NB4 (cell line): Measurements from ENCODE around the gene CENPF.
A peak's percentile ranks its signal among the peaks of the same experiment; 100 is the strongest.

Experiments
- DNase-seq: peaks from one replicate; pipeline ENCODE4 v3.0.0; 2010; ENCODE audit warnings: low read depth
- H3K4me3 ChIP-seq: one replicate; pipeline ENCODE4 v1.5.1; 2011; ENCODE audit warnings: mild to moderate bottlenecking, low read depth, low read length, moderate library complexity
- MAX ChIP-seq: IDR thresholded peaks from 2 replicates; pipeline ENCODE4 v1.6.1; 2011; ENCODE audit warnings: low read depth, low read length
- MYC ChIP-seq: IDR thresholded peaks from 2 replicates; pipeline ENCODE4 v1.6.1; 2011; ENCODE audit warnings: low read depth, low read length
- POLR2A ChIP-seq: IDR thresholded peaks from 2 replicates; pipeline ENCODE4 v1.6.1; 2011; ENCODE audit warnings: mild to moderate bottlenecking; ENCODE audit not compliant: insufficient read length; ENCODE audit errors: extremely low read depth
- TF ChIP-seq, protein P1 (sequence below): IDR thresholded peaks from one replicate; pipeline ENCODE4 v1.5.1; 2012; ENCODE audit warnings: low read depth, low read length

CENPF gene

DNA sequence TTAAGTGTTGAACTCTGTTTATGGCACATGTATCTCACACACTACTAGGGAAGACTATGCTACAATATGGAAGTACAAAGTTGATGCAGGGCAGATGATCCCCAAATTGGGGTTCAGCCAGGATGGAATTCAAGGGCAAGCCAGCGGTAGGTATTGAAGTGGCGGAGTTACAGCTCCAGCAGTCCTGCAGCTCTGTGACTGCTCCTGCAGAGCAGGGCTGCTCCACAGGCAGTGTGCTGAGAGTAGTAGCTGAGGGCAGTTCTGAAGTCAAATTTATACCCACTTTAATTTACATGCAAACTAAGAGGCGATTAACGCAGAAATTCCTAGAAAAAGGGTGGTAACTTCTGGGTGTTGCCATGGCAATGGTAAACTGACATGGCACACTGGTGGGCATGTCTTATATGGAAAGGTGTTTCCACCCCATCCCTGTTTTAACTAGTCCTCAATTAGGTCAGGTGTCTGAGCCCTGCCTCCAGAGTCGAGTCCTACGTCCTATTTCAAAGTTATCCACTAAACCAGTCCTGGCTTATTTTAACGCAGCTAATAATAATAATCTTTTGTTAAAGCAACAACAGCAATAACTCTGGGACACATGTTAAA lies 20.6 kb upstream of the CENPF start:
- H3K4me3 ChIP-seq: no peak overlapping the region
- no peak for DNase-seq
- TF ChIP-seq POLR2A: no peak
- no peak for TF ChIP-seq MYC
- no peak for TF ChIP-seq MAX
- TF ChIP-seq, protein P1, sequence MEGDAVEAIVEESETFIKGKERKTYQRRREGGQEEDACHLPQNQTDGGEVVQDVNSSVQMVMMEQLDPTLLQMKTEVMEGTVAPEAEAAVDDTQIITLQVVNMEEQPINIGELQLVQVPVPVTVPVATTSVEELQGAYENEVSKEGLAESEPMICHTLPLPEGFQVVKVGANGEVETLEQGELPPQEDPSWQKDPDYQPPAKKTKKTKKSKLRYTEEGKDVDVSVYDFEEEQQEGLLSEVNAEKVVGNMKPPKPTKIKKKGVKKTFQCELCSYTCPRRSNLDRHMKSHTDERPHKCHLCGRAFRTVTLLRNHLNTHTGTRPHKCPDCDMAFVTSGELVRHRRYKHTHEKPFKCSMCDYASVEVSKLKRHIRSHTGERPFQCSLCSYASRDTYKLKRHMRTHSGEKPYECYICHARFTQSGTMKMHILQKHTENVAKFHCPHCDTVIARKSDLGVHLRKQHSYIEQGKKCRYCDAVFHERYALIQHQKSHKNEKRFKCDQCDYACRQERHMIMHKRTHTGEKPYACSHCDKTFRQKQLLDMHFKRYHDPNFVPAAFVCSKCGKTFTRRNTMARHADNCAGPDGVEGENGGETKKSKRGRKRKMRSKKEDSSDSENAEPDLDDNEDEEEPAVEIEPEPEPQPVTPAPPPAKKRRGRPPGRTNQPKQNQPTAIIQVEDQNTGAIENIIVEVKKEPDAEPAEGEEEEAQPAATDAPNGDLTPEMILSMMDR: no peak

DNA sequence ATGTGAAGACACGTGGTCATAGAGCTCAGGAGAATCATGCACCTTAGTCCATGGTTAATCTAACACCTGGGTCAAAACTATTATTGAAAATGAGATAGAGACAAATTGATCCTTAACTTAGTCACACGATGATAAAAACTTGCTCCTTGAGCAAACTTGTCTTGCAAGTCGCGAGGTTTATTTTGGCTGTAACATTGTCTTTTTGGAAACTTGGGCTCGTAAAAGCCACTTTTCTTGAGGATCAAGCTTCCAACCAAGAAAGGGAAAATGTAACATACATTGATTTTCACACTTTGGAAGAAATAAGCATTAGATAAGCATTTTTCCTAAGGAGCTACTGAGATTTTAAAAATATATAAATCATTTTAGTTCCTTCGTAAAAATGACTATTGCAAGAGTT lies 19.9 kb upstream of the CENPF start:
- no peak for DNase-seq
- no peak overlapping the region for H3K4me3 ChIP-seq
- TF ChIP-seq POLR2A (no peak), MAX (no peak), MYC (no peak)
- TF ChIP-seq, protein P1: no peak

GRCh38 chr1:214583824-214584554 lies 19.0 kb upstream of the CENPF start:
- no peak overlapping the region for H3K4me3 ChIP-seq
- TF ChIP-seq POLR2A (no peak), MYC (no peak), MAX (no peak)
- TF ChIP-seq, protein P1: no peak
- DNase-seq: no peak

GRCh38 chr1:214584805-214585766 lies 17.9 kb upstream of the CENPF start:
- peak; percentile 53 for DNase-seq
- H3K4me3 ChIP-seq: no peak overlapping the region
- TF ChIP-seq MYC: no peak
- TF ChIP-seq, protein P1: peak; percentile 49

- H3K4me3 ChIP-seq: no peak overlapping the region
- DNase-seq: no peak
- TF ChIP-seq POLR2A: no peak
- no peak for TF ChIP-seq MYC
- no peak for TF ChIP-seq MAX
- TF ChIP-seq, protein P1: no peak
Observed at GRCh38 chr1:214586621-214587020, 16.4 kb upstream of the CENPF start.
